GM19099 (cell line): ENCODE measurements around the gene LRBA.

Experiments used
- POLR2A ChIP-seq: IDR thresholded peaks from 3 replicates; pipeline ENCODE4 v1.6.1; 2011; ENCODE audit warnings: low read depth; ENCODE audit not compliant: insufficient read length; ENCODE audit errors: extremely low read depth

Gene LRBA

GRCh38 chr4:150591904-150592303, 423.2 kb downstream of the LRBA start:
- no peak for TF ChIP-seq POLR2A

GRCh38 chr4:150591406-150591805, 423.7 kb downstream of the LRBA start:
- TF ChIP-seq POLR2A = no peak

GRCh38 chr4:150590631-150591030, 424.5 kb downstream of the LRBA start:
- TF ChIP-seq POLR2A = no peak

- TF ChIP-seq POLR2A = no peak
Observed at GRCh38 chr4:150589157-150589556, 425.9 kb downstream of the LRBA start.

GRCh38 chr4:150588316-150588715, 426.8 kb downstream of the LRBA start:
- TF ChIP-seq POLR2A = no peak

- no peak for TF ChIP-seq POLR2A
Observed at GRCh38 chr4:150586162-150586810, 428.8 kb downstream of the LRBA start.

GRCh38 chr4:150585611-150586010, 429.5 kb downstream of the LRBA start:
- no peak for TF ChIP-seq POLR2A

- no peak for TF ChIP-seq POLR2A
Observed at GRCh38 chr4:150584111-150584915, 430.8 kb downstream of the LRBA start.

GRCh38 chr4:150583287-150584110, 431.6 kb downstream of the LRBA start:
- no peak for TF ChIP-seq POLR2A

- no peak for TF ChIP-seq POLR2A
Observed at GRCh38 chr4:150582873-150583286, 432.2 kb downstream of the LRBA start.

- TF ChIP-seq POLR2A = no peak
Observed at GRCh38 chr4:150582146-150582872, 432.8 kb downstream of the LRBA start, which contains the start of gene MAB21L2. Gene MAB21L2, plus strand, starts transcription at chr4:150582151. Its CDS starts 879 bp downstream, at chr4:150583030.

- TF ChIP-seq POLR2A = no peak
Observed at GRCh38 chr4:150581641-150582051, 433.4 kb downstream of the LRBA start.

GRCh38 chr4:150581056-150581605, 434.0 kb downstream of the LRBA start:
- TF ChIP-seq POLR2A = no peak

GRCh38 chr4:150580306-150580705, 434.8 kb downstream of the LRBA start:
- no peak for TF ChIP-seq POLR2A
